ENCODE measurements around the gene SUPT7L. TPM values are rescaled to one million over a fixed set of nuclear protein-coding genes. Genes with fewer than 3 reads are reported as not detected.
A peak's percentile ranks its signal among the peaks of the same experiment; 100 is the strongest.

Gene SUPT7L
- polyA plus RNA-seq, 1 donor (not counting 4 experiments of a cell fraction or from before 2014, with no cell fraction given) = 39.8 TPM

DNA sequence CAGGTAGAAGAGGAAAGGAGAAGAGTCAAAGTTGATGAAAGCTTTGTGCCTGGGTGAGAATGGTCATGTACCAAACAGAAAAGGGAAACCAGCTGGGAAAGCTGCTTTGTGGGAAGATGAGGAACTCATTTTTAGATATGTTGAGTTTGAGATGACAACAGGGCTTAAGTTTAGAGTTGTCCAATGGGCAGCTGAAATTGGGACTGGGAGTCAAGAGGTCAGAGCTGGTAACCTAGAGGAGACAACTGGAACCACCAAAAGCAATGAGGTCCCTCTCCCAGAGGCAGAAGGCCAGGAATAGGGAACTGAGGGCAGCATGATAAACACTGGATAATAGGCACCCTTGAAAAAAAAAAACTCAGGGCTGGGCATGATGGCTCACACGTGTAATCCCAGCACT is 49.1 kb upstream of the SUPT7L start:
- H3K9ac ChIP-seq (ENCODE audit: control insufficient read depth, extremely low read depth, insufficient read depth, low read length) = no peak overlapping the region
- H3K9me1 ChIP-seq (ENCODE audit: control insufficient read depth, extremely low read depth, insufficient read depth, low read length) = no peaks in the 10 kb centered on the region
- FAIRE-seq (no peak), DNase-seq (ENCODE audit: low read depth, low spot score) (no peak)
- TF ChIP-seq, protein P1, sequence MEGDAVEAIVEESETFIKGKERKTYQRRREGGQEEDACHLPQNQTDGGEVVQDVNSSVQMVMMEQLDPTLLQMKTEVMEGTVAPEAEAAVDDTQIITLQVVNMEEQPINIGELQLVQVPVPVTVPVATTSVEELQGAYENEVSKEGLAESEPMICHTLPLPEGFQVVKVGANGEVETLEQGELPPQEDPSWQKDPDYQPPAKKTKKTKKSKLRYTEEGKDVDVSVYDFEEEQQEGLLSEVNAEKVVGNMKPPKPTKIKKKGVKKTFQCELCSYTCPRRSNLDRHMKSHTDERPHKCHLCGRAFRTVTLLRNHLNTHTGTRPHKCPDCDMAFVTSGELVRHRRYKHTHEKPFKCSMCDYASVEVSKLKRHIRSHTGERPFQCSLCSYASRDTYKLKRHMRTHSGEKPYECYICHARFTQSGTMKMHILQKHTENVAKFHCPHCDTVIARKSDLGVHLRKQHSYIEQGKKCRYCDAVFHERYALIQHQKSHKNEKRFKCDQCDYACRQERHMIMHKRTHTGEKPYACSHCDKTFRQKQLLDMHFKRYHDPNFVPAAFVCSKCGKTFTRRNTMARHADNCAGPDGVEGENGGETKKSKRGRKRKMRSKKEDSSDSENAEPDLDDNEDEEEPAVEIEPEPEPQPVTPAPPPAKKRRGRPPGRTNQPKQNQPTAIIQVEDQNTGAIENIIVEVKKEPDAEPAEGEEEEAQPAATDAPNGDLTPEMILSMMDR (optimal IDR thresholded peaks at IDR 0.05 in 1 of 3, IDR thresholded peaks at IDR 0.05 in 1 of 3, conservative IDR thresholded peaks at IDR 0.05 in 1 of 3; ENCODE audit: extremely low read depth in 1 of 3, insufficient read depth in 2 of 3, low read length in 3 of 3) = no peak
- TF ChIP-seq EZH2 (IDR thresholded peaks at IDR 0.05; ENCODE audit: low read length) = no peak
- H3K79me2 ChIP-seq (ENCODE audit: control insufficient read depth, insufficient read depth, low read length) = no peaks in the 10 kb centered on the region
- H3K27ac ChIP-seq (ENCODE audit: control insufficient read depth, insufficient read depth, low read length) = no peak overlapping the region
- no peak overlapping the region for H3K4me3 ChIP-seq (ENCODE audit: control insufficient read depth in 2 of 3, extremely low read depth in 1 of 3, insufficient read depth in 2 of 3, low read depth in 1 of 3, low read length in 3 of 3)
- H3K36me3 ChIP-seq (ENCODE audit: control insufficient read depth in 2 of 2, extremely low read depth in 1 of 2, insufficient read depth in 2 of 2, low read length in 2 of 2) = no peaks in the 10 kb centered on the region
- H4K20me1 ChIP-seq (ENCODE audit: control insufficient read depth, extremely low read depth, insufficient read depth, low read length) = no peaks in the 10 kb centered on the region
- H3K4me2 ChIP-seq (ENCODE audit: control insufficient read depth, extremely low read depth, insufficient read depth, low read depth, low read length) = no peak overlapping the region
- no peaks in the 10 kb centered on the region for H3K27me3 ChIP-seq (ENCODE audit: control insufficient read depth, extremely low read depth, insufficient read depth, low read length)
- no peak overlapping the region for H2AFZ ChIP-seq (ENCODE audit: control insufficient read depth, low read length)
- H3K4me1 ChIP-seq (ENCODE audit: control insufficient read depth, extremely low read depth, insufficient read depth, low read length) = peaks cover 29% of the 10 kb centered on the region
- dilution Hi-C loops (cut with MboI; ENCODE audit: extremely low pct_ligation_motif_present, low sequenced_read_pairs) = no loop called here
- H3K9me3 ChIP-seq (ENCODE audit: control insufficient read depth, low read depth, low read length) = no peaks in the 10 kb centered on the region

DNA sequence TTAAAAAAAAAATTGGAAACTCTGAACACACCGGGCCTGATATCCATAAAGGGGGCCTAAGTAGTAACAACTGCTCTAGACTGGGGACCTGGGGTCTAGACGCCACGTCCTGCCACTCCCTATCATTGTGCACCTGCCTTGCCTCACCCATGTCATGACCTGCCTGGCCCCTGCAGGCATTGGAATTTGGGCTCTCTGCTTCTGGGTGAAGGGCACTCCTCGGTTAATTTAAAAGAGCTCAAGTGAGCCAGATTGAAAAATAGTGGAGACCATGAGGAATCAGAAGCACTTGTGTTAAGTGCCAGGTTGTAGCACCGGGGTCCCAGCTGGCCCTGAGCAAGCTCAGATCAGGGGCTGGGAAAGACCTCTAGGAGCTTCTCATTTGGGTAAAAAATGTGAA is 48.4 kb upstream of the SUPT7L start:
- no peak overlapping the region for H3K27ac ChIP-seq (ENCODE audit: control insufficient read depth, insufficient read depth, low read length)
- no peak for TF ChIP-seq EZH2 (IDR thresholded peaks at IDR 0.05; ENCODE audit: low read length)
- peak overlapping the region; percentile 8 for H3K4me2 ChIP-seq (ENCODE audit: control insufficient read depth, extremely low read depth, insufficient read depth, low read depth, low read length)

More for the DNA sequence above, 48.4 kb upstream of the SUPT7L start:
- FAIRE-seq (no peak), DNase-seq (ENCODE audit: low read depth, low spot score) (no peak)
- peaks cover 26% of the 10 kb centered on the region for H3K4me1 ChIP-seq (ENCODE audit: control insufficient read depth, extremely low read depth, insufficient read depth, low read length)
- no peaks in the 10 kb centered on the region for H3K27me3 ChIP-seq (ENCODE audit: control insufficient read depth, extremely low read depth, insufficient read depth, low read length)
- H2AFZ ChIP-seq (ENCODE audit: control insufficient read depth, low read length) = no peak overlapping the region
- no peaks in the 10 kb centered on the region for H3K9me3 ChIP-seq (ENCODE audit: control insufficient read depth, low read depth, low read length)
- dilution Hi-C loops (cut with MboI; ENCODE audit: extremely low pct_ligation_motif_present, low sequenced_read_pairs) = no loop called here
- no peak overlapping the region for H3K4me3 ChIP-seq (ENCODE audit: control insufficient read depth in 2 of 3, extremely low read depth in 1 of 3, insufficient read depth in 2 of 3, low read depth in 1 of 3, low read length in 3 of 3)
- no peak overlapping the region for H3K9ac ChIP-seq (ENCODE audit: control insufficient read depth, extremely low read depth, insufficient read depth, low read length)
- no peaks in the 10 kb centered on the region for H3K79me2 ChIP-seq (ENCODE audit: control insufficient read depth, insufficient read depth, low read length)
- no peaks in the 10 kb centered on the region for H3K9me1 ChIP-seq (ENCODE audit: control insufficient read depth, extremely low read depth, insufficient read depth, low read length)
- no peaks in the 10 kb centered on the region for H3K36me3 ChIP-seq (ENCODE audit: control insufficient read depth in 2 of 2, extremely low read depth in 1 of 2, insufficient read depth in 2 of 2, low read length in 2 of 2)
- no peaks in the 10 kb centered on the region for H4K20me1 ChIP-seq (ENCODE audit: control insufficient read depth, extremely low read depth, insufficient read depth, low read length)

Measured in keratinocyte (primary cell).